Heart left ventricle (tissue), 13 donors: ENCODE data around the gene PAPOLA.

ENCODE experiments used
- POLR2A ChIP-seq, 2 donors: fragments of 450-650 bp; IDR thresholded peaks; one replicate each; pipeline ENCODE4 v1.6.1; 2017; ENCODE audit warnings: antibody characterized with exemption in 2 of 2, mild to moderate bottlenecking in 2 of 2, moderate library complexity in 2 of 2
- TF ChIP-seq, protein P1 (sequence below), 12 donors: fragments of 200-600 bp; sonication (generic) in 4 of 12; IDR thresholded peaks; one replicate each; pipeline versions ENCODE4 v1.5.0 to v1.8.0; 2018 to 2022; ENCODE audit warnings: antibody characterized with exemption in 12 of 12, mild to moderate bottlenecking in 5 of 12
- donor health status: ischemic (EF 13 %, LVEDD 7.1; RV severe dilation, severe dysfunction).
- donor health status: DM: no; HTN: yes; CAD: no.
- donor health status: DM: no; HTN: no; CAD: no.
- donor health status: ischemic (EF 25% LVEDD 6.9; RV normal size, moderate dysfunction).
- donor health status: ischemic (EF 25% LVEDD 5.7; RV mildly dilated, moderate dysfunction).
- donor health status: ischemic (EF 35%, LVEDD 5.7; RV mildly dilated, moderate dysfunction).
- donor health status: nonischemic (EF 11% LVEDD 7.7; RV severe dilation, severe dysfunction).
- donor health status: DM: yes; HTN: yes; CAD: no.
- donor health status: PGD.
- donor health status: ischemic (EF 29% LVEDD 5.4; RV normal size, mild dysfunction).
- donor health status: nonischemic (EF 23%, LVEDD 6.1; RV moderate dilation, normal function).

DNA sequence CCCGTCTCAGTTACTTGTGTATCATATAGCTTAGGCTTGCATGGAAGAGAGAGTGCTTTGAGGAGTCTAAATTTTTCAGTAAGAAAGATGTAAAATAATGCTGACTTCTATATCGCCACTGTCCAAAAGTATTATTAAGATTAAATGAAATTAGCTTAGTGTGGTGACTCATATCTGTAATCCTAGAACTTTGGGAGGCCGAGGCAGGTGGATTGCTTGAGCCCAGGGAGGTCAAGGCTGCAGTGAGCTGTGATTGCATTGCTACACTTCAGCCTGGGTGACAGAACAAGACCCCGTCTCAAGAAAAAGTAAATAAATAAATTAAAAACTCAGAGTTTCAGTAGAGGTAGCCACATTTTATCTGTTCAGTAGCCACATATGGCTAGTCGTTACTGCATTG, 23.3 kb downstream of the PAPOLA start:
- TF ChIP-seq, protein P1, sequence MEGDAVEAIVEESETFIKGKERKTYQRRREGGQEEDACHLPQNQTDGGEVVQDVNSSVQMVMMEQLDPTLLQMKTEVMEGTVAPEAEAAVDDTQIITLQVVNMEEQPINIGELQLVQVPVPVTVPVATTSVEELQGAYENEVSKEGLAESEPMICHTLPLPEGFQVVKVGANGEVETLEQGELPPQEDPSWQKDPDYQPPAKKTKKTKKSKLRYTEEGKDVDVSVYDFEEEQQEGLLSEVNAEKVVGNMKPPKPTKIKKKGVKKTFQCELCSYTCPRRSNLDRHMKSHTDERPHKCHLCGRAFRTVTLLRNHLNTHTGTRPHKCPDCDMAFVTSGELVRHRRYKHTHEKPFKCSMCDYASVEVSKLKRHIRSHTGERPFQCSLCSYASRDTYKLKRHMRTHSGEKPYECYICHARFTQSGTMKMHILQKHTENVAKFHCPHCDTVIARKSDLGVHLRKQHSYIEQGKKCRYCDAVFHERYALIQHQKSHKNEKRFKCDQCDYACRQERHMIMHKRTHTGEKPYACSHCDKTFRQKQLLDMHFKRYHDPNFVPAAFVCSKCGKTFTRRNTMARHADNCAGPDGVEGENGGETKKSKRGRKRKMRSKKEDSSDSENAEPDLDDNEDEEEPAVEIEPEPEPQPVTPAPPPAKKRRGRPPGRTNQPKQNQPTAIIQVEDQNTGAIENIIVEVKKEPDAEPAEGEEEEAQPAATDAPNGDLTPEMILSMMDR (IDR thresholded peaks at IDR 0.05): no peak
- no peak for TF ChIP-seq POLR2A (IDR thresholded peaks at IDR 0.05)
